Suprapubic skin (tissue), 4 donors: ENCODE measurements around the gene CIBAR2. TPM values are rescaled to one million over a fixed set of nuclear protein-coding genes. Genes with fewer than 3 reads are reported as not detected.

Experiments used
- DNase-seq, 2 donors: peaks; one replicate each; pipeline ENCODE4 v3.0.0-alpha.2; 2019; ENCODE audit warnings: low spot score in 2 of 2
- H3K27ac ChIP-seq: fragments of 200-600 bp; sonication (generic); one replicate; pipeline ENCODE4 v1.5.1; 2019
- H3K27me3 ChIP-seq: fragments of 200-600 bp; sonication (generic); one replicate; pipeline ENCODE4 v1.5.1; 2019
- H3K36me3 ChIP-seq: fragments of 200-600 bp; sonication (generic); one replicate; pipeline ENCODE4 v1.5.1; 2019
- H3K4me1 ChIP-seq: fragments of 200-600 bp; sonication (generic); one replicate; pipeline ENCODE4 v1.5.1; 2019
- H3K4me3 ChIP-seq: fragments of 200-600 bp; sonication (generic); one replicate; pipeline ENCODE4 v1.5.1; 2019; ENCODE audit warnings: mild to moderate bottlenecking
- H3K9me3 ChIP-seq: fragments of 200-600 bp; sonication (generic); one replicate; pipeline ENCODE4 v1.5.1; 2019
- EP300 ChIP-seq: sonication (generic); formaldehyde crosslinking; IDR thresholded peaks from one replicate; pipeline ENCODE4 v1.6.1; 2017; ENCODE audit warnings: antibody characterized with exemption
- POLR2A ChIP-seq, 2 donors: fragments of 450-650 bp; IDR thresholded peaks; one replicate each; pipeline ENCODE4 v1.6.1; 2017; ENCODE audit warnings: antibody characterized with exemption in 2 of 2, mild to moderate bottlenecking in 2 of 2, moderate library complexity in 2 of 2
- POLR2AphosphoS5 ChIP-seq, 3 donors: sonication (generic); formaldehyde crosslinking; IDR thresholded peaks; one replicate each; pipeline ENCODE4 v1.6.1; 2017; ENCODE audit warnings: antibody characterized with exemption in 3 of 3
- WGBS: methylation state at CpG from one replicate; pipeline ENCODE4 v1.1.5; 2018; 5-methylcytosine and 5-hydroxymethylcytosine counted together
- total RNA-seq, 4 donors: library from RNA; depleted of rRNA; stranded (reverse); fragments of >200 nt; gene quantifications; one replicate each; pipeline ENCODE4 v1.1.0, GENCODE V29; 2016
- TF ChIP-seq, protein P1 (sequence below), 2 donors: fragments of 200-600 bp in 1 of 2; fragments of 450-650 bp in 1 of 2; sonication (generic) in 1 of 2; IDR thresholded peaks; one replicate each; pipeline ENCODE4 v1.5.1; 2016 to 2019; ENCODE audit warnings: antibody characterized with exemption in 2 of 2, mild to moderate bottlenecking in 1 of 2, moderate library complexity in 1 of 2

Gene CIBAR2
- total RNA-seq, 4 donors from 2014 or later = not detected

DNA sequence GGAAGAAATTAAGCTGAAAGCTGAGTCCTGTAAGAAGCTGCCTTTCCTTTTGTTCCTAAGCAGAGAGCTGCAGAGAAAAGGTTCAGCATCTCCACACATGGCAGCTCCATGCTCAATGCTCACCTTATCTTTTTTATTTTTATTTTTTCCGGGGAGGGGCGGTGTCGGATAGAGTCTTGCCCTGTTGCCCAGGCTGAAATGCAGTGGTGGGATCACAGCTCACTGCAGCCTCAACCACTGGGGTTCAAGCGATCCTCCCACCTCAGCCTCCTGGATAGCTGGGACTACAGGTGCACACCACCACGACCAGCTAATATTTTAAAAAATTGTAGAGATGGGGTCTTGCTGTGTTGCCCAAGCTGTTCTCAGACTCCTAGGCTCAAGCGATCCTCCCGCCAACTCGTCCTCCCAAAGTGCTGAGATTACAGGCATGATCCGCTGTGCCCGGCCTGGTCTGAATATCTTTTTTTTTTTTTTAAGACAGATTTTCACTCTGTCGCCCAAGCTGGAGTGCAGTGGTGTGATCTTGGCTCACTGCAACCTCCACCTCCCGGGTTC is 28.3 kb upstream of the CIBAR2 start:
- peaks cover 24% of the 10 kb centered on the region for H3K4me1 ChIP-seq
- no peak overlapping the region for H3K4me3 ChIP-seq
- H3K9me3 ChIP-seq = no peaks in the 10 kb centered on the region
- H3K27ac ChIP-seq = no peak overlapping the region
- H3K27me3 ChIP-seq = no peaks in the 10 kb centered on the region
- H3K36me3 ChIP-seq = no peaks in the 10 kb centered on the region
- TF ChIP-seq POLR2AphosphoS5 (IDR thresholded peaks at IDR 0.05) = no peak
- TF ChIP-seq, protein P1, sequence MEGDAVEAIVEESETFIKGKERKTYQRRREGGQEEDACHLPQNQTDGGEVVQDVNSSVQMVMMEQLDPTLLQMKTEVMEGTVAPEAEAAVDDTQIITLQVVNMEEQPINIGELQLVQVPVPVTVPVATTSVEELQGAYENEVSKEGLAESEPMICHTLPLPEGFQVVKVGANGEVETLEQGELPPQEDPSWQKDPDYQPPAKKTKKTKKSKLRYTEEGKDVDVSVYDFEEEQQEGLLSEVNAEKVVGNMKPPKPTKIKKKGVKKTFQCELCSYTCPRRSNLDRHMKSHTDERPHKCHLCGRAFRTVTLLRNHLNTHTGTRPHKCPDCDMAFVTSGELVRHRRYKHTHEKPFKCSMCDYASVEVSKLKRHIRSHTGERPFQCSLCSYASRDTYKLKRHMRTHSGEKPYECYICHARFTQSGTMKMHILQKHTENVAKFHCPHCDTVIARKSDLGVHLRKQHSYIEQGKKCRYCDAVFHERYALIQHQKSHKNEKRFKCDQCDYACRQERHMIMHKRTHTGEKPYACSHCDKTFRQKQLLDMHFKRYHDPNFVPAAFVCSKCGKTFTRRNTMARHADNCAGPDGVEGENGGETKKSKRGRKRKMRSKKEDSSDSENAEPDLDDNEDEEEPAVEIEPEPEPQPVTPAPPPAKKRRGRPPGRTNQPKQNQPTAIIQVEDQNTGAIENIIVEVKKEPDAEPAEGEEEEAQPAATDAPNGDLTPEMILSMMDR (IDR thresholded peaks at IDR 0.05) = no peak
- TF ChIP-seq EP300 = no peak
- TF ChIP-seq POLR2A (IDR thresholded peaks at IDR 0.05) = no peak
- DNase-seq = no peak
- WGBS = 77% methylated on average over 12 of the region's 12 CpGs

DNA sequence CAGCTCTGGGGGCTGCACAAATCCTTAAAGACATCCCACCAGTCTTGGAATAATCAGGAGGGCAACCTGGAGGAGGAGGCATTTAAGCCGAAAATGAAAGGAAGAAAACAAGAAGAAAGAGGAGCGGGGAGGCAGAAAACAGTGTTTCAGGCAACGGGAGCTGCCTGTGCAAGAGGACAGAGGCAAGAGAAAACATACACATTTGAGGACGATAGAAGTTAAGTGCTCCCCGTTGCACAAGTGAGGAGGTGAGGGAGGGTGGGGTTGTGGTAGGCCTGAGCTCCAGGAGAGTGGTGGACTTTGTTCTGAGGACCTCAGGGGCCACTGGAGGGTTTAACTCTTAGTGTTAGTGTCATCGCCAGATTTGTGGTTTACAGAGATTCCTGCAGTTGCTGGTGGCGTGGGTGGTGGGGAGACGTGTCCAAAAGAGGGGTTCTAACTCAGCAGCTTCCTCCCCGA is 27.6 kb upstream of the CIBAR2 start:
- Histone ChIP-seq H3K4me3 (no peak overlapping the region), H3K27ac (no peak overlapping the region)

GRCh38 chr16:85138825-85139627 is 26.8 kb upstream of the CIBAR2 start:
- Histone ChIP-seq H3K36me3 (no peaks in the 10 kb centered on the region), H3K4me3 (no peak overlapping the region), H3K9me3 (no peaks in the 10 kb centered on the region), H3K27me3 (no peaks in the 10 kb centered on the region), H3K4me1 (peaks cover 35% of the 10 kb centered on the region), H3K27ac (no peak overlapping the region)
- 90% methylated on average over 14 of the region's 16 CpGs for whole genome bisulfite sequencing
- DNase-seq = no peak
- TF ChIP-seq POLR2AphosphoS5 (IDR thresholded peaks at IDR 0.05) (no peak), EP300 (no peak), POLR2A (IDR thresholded peaks at IDR 0.05) (no peak)
- TF ChIP-seq, protein P1 (IDR thresholded peaks at IDR 0.05) = no peak

More for the DNA sequence above, 27.6 kb upstream of the CIBAR2 start:
- DNase-seq = no peak
- no peaks in the 10 kb centered on the region for H3K9me3 ChIP-seq
- no peaks in the 10 kb centered on the region for H3K27me3 ChIP-seq
- 78% methylated on average over 9 of the region's 9 CpGs for WGBS
- peaks cover 29% of the 10 kb centered on the region for H3K4me1 ChIP-seq
- TF ChIP-seq POLR2AphosphoS5 (IDR thresholded peaks at IDR 0.05) (no peak), POLR2A (IDR thresholded peaks at IDR 0.05) (no peak), EP300 (no peak)
- TF ChIP-seq, protein P1 (IDR thresholded peaks at IDR 0.05) = no peak
- H3K36me3 ChIP-seq = no peaks in the 10 kb centered on the region

GRCh38 chr16:85138073-85138824 is 26.0 kb upstream of the CIBAR2 start:
- Histone ChIP-seq H3K4me1 (peaks cover 35% of the 10 kb centered on the region), H3K27ac (peak overlapping the region; percentile 65), H3K36me3 (no peaks in the 10 kb centered on the region), H3K4me3 (peak overlapping the region; percentile 38), H3K9me3 (no peaks in the 10 kb centered on the region), H3K27me3 (no peaks in the 10 kb centered on the region)
- TF ChIP-seq, protein P1 (IDR thresholded peaks at IDR 0.05) = no peak
- TF ChIP-seq POLR2AphosphoS5 (IDR thresholded peaks at IDR 0.05) (no peak), EP300 (no peak), POLR2A (IDR thresholded peaks at IDR 0.05) (no peak)
- 60% methylated on average over 10 of the region's 12 CpGs for WGBS
- no peak for DNase-seq
